Jurkat, Clone E6-1 (cell line): ENCODE results near the gene CXCL14.

ENCODE experiments used
- DNase-seq: peaks from one replicate; pipeline ENCODE4 v3.0.0-alpha.2; 2011; ENCODE audit warnings: low read depth, low spot score
- H3K4me3 ChIP-seq: 2 replicates; pipeline ENCODE4 v1.5.1; 2011; ENCODE audit warnings: mild to moderate bottlenecking, low read length, control low read depth, moderate library complexity

Gene CXCL14

GRCh38 chr5:135551593-135552447 is 27.0 kb downstream of the CXCL14 start:
- H3K4me3 ChIP-seq: no peak overlapping the region
- DNase-seq: peak; percentile 67

- H3K4me3 ChIP-seq: no peak overlapping the region
- no peak for DNase-seq
Measured at GRCh38 chr5:135549413-135549812, 29.4 kb downstream of the CXCL14 start.

DNA sequence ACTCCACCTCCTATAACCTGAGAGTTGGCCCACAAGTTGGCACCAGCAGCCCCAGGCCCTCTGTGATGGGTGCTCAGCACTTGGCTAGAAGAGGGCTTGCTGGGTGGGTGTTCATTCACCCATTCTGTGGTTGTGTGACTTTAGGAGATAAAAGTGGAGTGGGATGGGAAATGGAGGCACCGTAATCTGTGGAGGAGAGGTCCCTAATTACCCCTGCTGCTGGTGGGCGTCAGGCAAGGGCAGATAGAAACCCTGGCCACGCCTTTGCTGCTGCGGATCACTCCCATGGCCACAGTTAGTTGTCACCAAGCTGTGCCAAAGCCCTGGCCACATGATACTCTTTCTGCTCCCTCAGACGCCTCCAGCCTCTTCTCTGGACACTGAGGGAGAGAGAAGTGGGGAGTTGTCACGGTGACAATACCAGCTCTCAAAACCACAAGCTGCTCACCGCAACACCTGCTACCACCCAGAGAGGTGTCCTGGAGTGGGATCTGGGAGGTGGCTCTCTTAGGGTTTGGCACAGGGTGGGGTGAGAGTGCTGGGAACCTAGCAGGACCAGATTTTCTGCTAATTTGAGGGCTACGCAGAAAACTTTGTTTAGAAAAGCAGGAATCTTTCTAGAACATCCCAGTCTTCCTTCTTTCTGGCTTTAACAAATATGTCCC is 31.1 kb downstream of the CXCL14 start:
- DNase-seq: no peak

GRCh38 chr5:135546912-135547311 is 31.9 kb downstream of the CXCL14 start:
- no peak overlapping the region for H3K4me3 ChIP-seq
- DNase-seq: no peak

More for the DNA sequence above, 31.1 kb downstream of the CXCL14 start:
- H3K4me3 ChIP-seq: no peak overlapping the region

DNA sequence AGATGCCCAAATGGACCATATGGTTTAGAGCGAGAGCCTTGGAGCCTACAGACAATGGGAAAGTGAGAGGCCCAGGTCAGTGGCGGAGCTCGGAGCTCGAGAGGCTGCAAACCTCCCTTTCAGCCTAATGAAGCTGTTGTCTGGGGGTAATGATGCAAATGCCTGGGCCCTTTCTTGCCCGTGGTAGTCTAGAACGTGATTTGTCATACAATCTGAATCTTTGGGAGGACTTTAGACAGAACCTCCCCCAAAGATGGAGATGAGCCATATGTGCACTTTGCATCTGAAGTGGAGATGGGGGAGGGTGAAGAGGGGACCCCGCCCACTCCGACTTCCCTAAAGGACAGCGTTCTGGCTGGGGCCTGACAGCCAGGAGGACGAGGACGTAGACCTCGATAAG is 32.7 kb downstream of the CXCL14 start:
- no peak for DNase-seq
- no peak overlapping the region for H3K4me3 ChIP-seq

GRCh38 chr5:135545099-135545498 is 33.7 kb downstream of the CXCL14 start:
- DNase-seq: no peak
- no peak overlapping the region for H3K4me3 ChIP-seq

DNA sequence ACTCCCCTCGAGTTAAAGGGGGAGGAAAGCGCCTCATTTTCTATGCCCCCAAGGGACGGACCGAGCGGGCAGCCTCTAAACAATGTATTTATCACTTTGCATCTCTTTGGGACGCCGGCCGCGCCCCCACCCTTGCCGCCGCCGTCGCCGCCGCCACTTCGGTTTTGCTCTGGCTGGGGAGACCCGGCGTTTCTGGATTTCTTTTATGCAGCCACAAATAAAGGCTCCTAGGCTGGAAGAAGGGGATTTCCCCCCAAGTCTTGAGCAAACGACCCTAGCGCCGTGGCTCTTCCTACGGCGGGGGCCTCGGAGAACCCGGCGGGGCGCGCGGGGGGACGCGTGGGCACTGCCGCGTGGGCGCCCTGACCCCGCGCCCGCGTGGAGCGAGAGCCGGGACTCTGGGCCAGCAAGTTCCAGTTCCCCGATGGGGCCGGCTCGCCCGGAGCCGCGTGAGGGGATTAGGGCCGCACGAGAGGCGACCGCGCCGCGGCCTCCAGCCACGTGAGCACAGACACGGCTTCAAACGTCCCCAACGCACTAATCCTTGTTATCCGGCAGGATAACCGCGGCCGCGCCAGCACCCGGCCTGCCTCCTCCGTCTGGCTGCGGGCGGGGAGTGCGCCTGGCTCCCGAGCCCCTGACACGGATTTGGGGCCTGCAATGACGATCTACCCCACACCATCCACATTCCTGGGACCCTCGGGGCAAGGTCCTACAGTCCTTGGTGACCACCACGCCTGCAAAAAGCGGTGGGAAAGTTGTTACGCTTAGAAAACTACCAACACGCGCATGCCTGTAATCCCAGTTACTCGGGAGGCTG is 35.1 kb downstream of the CXCL14 start:
- no peak for DNase-seq
- H3K4me3 ChIP-seq: no peak overlapping the region

- H3K4me3 ChIP-seq: no peak overlapping the region
- no peak for DNase-seq
Measured at GRCh38 chr5:135543001-135543484, 35.7 kb downstream of the CXCL14 start.

- H3K4me3 ChIP-seq: no peak overlapping the region
- no peak for DNase-seq
Measured at GRCh38 chr5:135541807-135542502, 36.8 kb downstream of the CXCL14 start.

- DNase-seq: no peak
- H3K4me3 ChIP-seq: no peak overlapping the region
Measured at GRCh38 chr5:135539430-135540005, 39.3 kb downstream of the CXCL14 start.

DNA sequence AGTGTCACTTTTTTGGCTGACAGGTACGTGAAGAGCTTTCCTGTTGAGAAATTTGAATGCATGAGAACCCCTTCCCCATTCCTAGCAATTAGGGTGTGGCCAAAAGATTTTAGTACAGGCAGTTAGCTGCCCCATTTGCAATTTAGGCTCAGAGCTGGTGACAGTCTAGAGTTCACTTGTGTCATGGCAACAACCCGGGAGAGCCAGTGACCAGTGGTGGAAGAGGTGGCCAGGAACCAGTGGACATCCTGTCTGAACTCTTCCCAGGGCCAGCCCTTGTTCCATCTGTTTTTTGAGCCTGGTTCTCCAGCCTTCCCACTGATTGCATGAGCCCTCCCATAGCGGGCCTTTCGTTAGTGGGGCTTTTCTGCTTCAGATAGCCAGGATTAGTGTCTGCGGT is 40.5 kb downstream of the CXCL14 start:
- DNase-seq: no peak
- no peak overlapping the region for H3K4me3 ChIP-seq

DNA sequence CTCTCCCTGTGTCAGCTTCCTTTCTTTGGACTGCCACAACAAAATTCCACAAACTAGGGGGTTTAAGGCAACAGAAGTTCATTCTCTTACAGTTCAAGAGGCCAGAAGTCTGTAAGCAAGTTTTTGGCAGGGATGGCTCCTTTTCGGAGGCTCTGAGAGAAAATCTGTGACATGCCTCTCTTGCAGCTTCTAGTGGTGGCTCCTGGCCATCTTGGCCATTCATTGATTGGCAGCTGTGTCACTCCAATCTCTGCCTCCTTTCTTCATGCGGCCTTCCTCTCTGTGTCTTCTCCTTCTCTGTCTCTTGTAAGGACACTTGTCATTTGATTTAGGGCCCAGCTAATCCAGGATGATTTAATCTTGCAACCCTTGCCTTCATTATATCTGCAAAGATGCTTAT is 41.0 kb downstream of the CXCL14 start:
- DNase-seq: no peak

DNA sequence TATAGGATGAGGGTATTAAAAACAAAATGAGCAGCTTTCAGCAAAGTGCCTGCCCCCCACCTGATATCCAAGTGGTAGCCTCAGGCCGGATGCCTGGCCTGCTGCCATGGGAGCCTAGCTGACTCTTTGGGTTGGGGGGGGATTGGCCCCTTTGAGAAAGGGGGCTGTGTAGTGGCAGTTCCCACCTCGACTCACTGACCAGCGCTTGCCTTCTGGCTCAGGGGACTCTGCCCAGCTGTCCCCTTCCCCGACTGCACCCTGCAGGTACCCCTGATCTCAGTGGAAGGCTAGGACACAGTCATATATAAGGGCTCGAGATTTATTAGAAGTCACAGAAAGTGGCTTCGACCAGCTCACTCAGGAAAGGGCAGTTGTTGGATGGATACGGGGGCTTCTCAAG is 41.5 kb downstream of the CXCL14 start:
- DNase-seq: no peak
- no peak overlapping the region for H3K4me3 ChIP-seq

More for the DNA sequence above, 41.0 kb downstream of the CXCL14 start:
- no peak overlapping the region for H3K4me3 ChIP-seq

DNA sequence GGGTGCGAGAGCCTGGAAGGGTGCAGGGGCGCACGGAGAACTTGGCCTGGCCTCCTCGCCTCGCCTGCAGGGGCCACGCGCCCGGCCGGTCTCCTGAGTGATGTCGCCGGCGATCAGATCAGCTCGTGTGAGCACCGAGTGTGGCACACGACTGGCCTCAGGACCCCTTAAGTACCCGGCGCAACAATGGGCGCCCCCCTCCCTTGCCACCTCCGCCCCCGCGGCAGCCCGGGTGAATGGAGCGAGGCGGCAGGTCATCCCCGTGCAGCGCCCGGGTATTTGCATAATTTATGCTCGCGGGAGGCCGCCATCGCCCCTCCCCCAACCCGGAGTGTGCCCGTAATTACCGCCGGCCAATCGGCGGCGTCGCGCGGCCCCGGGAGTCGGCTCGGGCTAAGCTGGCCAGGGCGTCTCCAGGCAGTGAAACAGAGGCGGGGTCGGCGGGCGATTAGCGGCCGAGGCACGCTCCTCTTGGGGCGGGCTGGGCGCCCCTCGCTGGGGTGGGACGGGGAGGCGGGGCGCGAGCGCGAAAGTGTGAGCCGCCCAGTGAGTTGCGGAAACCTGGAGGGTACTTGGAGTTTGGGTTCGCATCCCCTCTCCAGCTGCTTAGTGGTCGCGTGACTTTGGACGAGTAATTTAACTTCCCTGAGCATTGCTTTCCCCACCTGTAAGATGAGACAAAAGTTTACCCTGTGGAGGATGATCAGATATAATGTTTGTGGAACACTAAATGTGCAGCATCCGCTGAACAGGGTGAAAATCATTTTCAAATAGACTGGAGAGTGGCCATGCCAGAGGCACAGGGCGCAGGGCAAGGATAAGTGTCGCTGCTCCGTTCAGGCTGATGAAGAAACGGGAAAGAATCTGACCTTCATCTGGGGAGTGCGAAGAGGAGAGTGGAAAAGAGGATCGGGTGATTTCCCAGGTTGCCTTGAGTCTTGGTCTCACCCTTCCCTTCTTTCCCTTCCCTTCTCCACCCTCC is 42.7 kb downstream of the CXCL14 start, which contains the start of gene NEUROG1:
Gene NEUROG1 (minus strand): TSS at position 145 of the 982 bp plus-strand sequence. CDS start 274 bp downstream, outside the sequence.
- DNase-seq: no peak
- H3K4me3 ChIP-seq: no peak within 1 kb of the TSS

GRCh38 chr5:135535420-135535819 is 43.4 kb downstream of the CXCL14 start:
- no peak for DNase-seq
- H3K4me3 ChIP-seq: no peak overlapping the region

GRCh38 chr5:135534609-135535419 is 44.0 kb downstream of the CXCL14 start:
- DNase-seq: no peak

GRCh38 chr5:135533794-135534193 is 45.0 kb downstream of the CXCL14 start:
- no peak overlapping the region for H3K4me3 ChIP-seq
- DNase-seq: no peak

More at GRCh38 chr5:135534609-135535419, 44.0 kb downstream of the CXCL14 start:
- no peak overlapping the region for H3K4me3 ChIP-seq
